NCI-H1092 (cell line): Measurements from ENCODE around the gene NBEAL2.
A peak's percentile ranks its signal among the peaks of the same experiment; 100 is the strongest.

ENCODE experiments used
- DNase-seq: peaks from one replicate; lab custom pipeline; 2025; lab: John Stamatoyannopoulos, UW

The NBEAL2 gene

DNA sequence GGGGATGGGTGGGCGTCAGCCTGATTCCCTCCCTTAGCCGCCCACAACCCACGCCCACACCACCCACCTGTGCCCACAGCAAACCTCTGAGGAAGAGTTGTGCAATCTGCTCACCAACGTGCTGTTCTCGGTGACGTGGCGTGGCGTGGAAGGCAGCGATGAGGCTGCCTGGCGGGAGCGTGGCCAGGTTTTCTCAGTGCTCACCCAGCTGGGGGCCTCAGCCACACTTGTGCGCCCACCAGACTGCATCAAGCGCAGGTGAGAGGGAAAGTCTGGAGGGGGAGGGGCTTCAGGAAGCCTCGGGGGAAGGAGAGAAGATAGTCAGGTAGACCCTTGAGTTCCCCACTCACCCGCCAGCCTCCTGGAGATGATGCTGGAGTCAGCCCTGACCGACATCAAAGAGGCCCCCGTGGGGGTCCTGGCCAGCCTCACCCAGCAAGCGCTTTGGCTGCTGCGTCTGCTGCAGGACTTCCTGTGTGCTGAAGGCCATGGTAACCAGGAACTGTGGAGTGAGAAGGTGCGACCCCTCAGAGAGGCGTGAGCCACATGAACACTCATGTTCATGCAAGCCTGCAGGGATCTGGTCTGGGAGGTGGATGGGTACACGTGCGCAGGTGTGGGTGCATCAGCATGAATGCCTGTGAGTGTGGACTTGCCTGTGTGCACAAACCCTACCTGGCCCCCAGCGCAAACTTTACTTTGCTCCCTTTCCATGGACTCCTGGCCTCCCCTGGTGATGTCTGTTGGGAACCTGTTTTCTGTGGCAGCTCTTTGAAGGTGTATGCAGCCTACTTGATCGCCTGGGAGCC, 21.7 kb downstream of the NBEAL2 start:
- DNase-seq, result no peak

DNA sequence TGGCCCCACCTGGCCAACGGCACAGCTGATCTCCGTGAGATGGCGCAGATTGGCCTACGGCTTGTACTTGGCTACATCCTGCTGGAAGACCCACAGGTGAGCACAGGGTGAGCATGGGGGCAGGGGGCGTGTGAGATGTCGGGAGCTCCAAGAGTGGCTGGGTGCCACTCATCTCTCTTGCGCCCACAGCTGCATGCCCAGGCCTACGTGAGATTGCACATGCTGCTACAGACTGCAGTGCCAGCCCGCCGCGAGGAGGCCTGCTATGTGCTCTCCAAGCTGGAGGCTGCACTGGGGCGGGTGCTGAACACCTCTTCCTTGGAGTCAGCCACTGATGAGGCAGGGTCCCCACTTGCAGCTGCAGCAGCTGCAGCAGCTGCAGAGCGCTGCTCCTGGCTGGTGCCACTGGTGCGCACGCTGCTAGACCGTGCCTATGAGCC, 22.3 kb downstream of the NBEAL2 start:
- DNase-seq, result no peak

DNA sequence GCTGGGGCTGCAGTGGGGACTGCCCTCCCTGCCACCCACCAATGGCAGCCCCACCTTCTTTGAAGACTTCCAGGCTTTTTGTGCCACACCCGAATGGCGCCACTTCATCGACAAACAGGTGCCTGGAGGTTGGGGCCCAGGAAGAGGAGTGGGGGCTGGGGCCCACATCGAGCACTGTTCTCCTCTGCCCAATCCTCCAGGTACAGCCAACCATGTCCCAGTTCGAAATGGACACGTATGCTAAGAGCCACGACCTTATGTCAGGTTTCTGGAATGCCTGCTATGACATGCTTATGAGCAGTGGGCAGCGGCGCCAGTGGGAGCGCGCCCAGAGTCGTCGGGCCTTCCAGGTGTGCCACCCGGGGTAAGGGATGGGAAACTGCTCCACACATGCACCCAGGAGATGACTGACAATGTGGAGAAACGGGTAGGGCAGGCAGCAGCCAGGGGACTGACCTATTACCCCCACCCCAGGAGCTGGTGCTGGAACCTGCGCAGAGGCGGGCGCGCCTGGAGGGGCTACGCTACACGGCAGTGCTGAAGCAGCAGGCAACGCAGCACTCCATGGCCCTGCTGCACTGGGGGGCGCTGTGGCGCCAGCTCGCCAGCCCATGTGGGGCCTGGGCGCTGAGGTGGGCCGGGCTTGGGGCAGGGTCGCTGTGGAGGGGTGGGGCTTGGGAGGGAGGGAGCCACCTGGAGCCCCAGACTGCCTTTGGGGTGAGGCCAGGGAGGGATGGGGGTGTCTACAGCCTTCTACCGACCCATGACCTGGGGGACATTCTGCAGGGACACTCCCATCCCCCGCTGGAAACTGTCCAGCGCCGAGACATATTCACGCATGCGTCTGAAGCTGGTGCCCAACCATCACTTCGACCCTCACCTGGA, 22.9 kb downstream of the NBEAL2 start:
- no peak for DNase-seq

DNA sequence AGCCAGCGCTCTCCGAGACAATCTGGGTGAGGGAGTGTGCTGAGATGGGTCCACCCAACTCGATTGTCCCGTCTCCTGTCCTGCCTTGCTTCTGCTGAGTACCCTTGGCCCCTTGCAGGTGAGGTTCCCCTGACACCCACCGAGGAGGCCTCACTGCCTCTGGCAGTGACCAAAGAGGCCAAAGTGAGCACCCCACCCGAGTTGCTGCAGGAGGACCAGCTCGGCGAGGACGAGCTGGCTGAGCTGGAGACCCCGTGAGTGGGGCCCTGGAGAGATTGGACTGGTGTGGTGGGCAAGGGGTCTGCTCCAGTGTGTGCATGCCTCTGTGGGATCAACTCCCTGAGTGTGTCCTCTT, 23.6 kb downstream of the NBEAL2 start:
- DNase-seq, result no peak

DNA sequence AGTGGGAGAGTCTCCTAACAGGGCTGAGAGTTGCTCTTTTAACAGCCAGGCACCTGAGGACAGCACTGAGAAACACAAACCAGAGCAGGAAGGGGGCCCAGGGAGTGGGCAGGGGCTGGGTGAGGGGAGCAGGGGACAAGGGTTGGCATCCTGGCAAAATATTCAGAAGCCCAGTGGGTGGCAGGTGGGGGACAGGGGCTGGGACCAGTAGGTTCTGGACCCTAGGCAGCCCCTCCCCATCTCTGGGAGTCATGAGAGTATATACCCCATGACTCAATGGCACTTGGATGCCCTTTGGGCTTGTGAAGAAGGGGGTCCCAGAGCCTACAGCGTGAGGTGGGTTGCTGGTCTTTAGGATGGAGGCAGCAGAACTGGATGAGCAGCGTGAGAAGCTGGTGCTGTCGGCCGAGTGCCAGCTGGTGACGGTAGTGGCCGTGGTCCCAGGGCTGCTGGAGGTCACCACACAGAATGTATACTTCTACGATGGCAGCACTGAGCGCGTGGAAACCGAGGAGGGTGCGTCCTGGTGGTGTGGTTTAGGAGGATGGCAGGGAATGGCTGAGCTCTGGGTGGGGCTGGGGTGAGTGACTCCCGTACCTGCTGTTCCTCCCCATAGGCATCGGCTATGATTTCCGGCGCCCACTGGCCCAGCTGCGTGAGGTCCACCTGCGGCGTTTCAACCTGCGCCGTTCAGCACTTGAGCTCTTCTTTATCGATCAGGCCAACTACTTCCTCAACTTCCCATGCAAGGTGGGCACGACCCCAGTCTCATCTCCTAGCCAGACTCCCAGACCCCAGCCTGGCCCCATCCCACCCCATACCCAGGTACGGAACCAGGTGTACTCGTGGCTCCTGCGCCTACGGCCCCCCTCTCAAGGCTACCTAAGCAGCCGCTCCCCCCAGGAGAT, 24.2 kb downstream of the NBEAL2 start:
- DNase-seq, result no peak

DNA sequence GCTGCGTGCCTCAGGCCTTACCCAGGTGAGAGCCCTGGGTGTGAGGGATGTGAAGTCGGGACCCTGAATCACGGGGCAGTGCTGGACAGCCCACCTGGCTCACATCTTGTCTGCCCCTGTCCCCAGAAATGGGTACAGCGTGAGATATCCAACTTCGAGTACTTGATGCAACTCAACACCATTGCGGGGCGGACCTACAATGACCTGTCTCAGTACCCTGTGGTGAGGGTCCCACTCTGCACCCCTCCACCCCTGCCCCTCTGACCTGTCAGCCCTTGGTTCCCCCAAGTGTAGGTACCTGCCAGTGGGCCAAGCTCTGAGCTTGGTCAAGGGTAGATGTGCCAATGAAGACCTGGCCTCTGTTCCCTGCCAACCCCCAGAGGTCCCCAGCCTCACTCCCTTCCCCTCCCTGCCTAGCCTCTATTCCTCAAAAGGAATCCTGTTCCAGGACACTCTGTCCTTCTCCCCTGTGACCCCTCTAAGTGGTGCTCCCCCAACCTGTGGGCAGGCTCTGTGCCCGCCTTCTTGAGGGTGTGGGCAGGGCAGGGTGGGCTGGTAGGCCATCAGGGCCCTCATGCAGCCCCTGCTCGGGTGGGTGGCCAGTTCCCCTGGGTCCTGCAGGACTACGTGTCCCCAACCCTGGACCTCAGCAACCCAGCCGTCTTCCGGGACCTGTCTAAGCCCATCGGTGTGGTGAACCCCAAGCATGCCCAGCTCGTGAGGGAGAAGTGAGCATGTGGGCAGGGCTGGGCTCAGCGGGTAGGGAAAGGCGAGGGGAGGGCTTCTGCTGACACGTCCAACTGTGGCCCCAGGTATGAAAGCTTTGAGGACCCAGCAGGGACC, 25.1 kb downstream of the NBEAL2 start:
- no peak for DNase-seq

DNA sequence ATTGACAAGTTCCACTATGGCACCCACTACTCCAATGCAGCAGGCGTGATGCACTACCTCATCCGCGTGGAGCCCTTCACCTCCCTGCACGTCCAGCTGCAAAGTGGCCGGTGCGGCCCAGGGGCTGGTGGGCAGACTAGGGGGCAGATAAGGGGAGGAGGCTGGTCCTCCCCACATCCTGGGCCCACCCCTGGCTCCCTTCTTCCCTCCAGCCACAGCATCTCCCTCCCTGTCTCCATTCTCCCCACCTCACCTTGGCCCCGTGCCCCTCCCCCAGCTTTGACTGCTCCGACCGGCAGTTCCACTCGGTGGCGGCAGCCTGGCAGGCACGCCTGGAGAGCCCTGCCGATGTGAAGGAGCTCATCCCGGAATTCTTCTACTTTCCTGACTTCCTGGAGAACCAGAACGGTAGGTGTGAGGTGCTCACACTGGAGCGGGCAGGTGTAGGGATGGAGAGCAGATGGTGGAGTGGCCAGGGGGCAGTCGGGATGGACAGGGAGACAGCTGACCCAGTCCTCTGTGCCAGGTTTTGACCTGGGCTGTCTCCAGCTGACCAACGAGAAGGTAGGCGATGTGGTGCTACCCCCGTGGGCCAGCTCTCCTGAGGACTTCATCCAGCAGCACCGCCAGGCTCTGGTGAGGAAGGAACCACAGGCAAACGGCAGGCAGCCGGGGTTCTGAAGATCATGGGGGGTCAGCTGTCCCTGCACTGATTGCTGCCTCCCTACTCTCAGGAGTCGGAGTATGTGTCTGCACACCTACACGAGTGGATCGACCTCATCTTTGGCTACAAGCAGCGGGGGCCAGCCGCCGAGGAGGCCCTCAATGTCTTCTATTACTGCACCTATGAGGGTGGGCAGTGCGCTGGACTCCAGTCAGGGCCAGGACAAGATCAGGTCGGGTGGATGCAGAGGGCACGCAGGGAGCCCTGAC, 26.0 kb downstream of the NBEAL2 start:
- DNase-seq, result no peak

DNA sequence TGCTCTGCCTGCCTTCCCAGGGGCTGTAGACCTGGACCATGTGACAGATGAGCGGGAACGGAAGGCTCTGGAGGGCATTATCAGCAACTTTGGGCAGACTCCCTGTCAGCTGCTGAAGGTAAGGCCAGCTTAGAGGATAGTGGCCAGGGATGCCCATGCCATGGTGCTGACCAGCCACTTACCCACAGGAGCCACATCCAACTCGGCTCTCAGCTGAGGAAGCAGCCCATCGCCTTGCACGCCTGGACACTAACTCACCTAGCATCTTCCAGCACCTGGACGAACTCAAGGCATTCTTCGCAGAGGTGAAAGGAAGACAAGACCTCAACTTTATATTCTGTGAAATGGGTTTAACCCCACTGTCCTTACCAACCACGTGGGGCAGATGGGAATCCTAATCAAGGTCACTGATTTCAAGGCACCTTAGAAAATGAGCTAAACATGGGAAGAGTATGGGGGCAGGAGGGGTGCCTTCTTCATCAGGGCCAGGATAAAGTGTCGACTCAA, 26.7 kb downstream of the NBEAL2 start:
- DNase-seq, result no peak

DNA sequence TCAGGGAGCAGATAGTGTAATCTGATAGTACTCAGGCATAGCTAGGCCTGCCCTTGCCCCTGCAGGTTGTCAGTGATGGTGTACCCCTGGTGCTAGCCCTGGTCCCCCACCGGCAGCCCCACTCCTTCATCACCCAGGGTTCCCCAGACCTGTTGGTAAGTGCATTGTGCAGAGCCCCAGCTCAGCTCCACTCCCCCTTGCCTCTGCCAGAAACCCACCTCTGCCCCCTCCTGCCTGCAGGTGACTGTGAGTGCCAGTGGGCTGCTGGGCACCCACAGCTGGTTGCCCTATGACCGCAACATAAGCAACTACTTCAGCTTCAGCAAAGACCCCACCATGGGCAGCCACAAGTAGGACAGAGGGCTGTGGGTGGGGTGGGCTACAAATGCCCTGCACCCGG, 27.5 kb downstream of the NBEAL2 start:
- DNase-seq, result no peak

DNA sequence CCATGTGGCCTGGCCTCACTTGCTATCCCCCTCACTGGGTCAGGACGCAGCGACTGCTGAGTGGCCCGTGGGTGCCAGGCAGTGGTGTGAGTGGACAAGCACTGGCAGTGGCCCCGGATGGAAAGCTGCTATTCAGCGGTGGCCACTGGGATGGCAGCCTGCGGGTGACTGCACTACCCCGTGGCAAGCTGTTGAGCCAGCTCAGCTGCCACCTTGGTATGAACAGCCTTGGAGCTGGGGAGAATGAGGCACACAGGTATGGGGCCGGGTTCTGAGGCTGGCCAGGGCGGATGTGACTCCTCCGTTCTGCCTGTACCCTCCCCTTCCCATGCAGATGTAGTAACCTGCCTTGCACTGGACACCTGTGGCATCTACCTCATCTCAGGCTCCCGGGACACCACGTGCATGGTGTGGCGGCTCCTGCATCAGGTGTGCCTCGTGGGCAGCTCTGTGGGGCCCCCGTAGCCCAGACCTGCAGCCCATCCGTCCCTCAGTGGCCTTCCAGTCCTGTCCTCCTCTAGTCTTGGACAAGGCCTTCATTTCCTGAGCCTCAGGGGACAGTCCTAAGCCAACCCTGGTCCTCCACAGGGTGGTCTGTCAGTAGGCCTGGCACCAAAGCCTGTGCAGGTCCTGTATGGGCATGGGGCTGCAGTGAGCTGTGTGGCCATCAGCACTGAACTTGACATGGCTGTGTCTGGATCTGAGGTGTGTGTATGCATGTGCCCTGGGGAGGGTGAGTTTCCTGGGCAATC, 28.2 kb downstream of the NBEAL2 start:
- DNase-seq, result no peak

DNA sequence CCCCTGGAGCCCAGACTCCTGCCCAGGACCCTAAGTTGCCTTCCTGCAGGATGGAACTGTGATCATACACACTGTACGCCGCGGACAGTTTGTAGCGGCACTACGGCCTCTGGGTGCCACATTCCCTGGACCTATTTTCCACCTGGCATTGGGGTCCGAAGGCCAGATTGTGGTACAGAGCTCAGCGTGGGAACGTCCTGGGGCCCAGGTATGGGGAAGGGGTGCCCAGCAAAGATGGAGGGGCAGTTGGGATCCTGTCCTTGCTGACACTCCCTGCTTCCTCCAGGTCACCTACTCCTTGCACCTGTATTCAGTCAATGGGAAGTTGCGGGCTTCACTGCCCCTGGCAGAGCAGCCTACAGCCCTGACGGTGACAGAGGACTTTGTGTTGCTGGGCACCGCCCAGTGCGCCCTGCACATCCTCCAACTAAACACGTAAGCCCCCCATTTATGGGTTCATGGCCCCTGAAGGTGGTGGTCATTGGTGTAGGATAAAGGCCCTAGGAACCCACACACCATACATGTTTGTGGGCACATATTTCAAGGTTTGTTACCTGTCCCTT, 28.8 kb downstream of the NBEAL2 start:
- DNase-seq, result no peak

DNA sequence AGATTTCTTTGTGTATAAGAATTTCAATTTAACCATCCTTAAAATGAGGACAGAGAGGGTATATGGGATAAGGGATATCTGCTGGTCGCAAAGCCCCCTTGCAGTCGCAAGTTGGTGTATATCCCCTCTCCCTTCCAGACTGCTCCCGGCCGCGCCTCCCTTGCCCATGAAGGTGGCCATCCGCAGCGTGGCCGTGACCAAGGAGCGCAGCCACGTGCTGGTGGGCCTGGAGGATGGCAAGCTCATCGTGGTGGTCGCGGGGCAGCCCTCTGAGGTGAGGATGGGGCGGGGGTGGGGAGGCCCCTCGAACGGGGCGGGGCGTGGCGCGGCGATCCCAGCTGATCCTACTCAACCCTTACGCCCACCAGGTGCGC, 29.4 kb downstream of the NBEAL2 start:
- no peak for DNase-seq

DNA sequence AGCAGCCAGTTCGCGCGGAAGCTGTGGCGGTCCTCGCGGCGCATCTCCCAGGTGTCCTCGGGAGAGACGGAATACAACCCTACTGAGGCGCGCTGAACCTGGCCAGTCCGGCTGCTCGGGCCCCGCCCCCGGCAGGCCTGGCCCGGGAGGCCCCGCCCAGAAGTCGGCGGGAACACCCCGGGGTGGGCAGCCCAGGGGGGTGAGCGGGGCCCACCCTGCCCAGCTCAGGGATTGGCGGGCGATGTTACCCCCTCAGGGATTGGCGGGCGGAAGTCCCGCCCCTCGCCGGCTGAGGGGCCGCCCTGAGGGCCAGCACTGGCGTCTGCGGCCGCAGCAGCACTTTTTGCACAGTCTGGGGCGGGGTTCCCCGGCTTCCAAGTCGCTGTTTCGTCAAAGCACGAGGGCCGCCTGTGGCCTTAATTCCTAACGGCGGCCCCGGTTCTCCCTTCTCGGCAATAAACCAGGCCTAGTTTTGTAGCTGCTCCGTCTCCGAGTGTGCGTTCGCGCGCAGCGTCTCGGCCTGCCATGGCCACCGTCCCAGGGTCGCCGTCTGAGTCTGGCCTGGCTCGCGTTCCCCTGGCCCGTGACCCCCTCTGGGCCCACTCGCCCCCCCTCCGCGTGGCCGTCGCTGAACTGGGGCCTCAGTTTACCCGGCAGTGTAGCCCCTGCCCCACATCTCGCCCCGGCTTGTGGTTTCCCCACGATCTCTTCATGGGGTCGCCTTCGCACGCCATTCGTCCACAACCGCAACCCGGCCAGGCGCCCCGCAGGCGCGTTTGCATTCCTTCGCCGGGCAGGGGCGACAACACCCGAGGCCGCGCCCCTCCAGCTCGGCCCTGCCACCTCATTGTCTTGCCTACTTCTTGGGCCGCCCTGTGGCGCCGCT, 30.0 kb downstream of the NBEAL2 start:
- peak; percentile 79 for DNase-seq

DNA sequence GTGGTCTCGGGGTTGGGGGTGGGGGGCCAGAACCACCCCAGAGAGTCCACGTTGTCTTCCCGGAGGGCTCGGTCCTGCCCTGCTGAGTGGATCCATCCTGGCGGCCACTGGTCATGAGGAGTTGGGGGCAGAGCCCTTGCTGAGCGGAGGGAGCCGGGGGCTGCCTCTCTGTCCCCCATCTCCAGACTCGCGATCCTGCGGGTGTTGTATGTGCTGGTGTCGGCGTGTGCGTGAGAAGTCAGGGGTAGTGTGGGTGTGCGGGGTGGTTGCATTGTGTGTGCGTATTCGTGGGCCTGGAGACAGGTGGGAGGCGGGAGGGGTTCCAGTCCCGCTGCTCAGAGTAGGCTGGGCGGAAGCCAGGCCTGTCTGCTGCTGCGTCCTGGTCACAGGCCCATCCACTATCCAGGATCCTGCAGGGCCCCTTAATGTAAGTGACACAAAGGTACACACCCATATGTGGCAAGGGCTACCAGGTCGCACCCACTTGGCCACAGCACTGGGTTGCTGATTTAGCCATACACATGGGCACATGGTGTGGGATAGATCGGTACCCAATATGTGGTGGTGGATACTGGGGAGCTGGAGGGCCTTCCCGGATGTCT, 30.7 kb downstream of the NBEAL2 start:
- DNase-seq, result no peak

DNA sequence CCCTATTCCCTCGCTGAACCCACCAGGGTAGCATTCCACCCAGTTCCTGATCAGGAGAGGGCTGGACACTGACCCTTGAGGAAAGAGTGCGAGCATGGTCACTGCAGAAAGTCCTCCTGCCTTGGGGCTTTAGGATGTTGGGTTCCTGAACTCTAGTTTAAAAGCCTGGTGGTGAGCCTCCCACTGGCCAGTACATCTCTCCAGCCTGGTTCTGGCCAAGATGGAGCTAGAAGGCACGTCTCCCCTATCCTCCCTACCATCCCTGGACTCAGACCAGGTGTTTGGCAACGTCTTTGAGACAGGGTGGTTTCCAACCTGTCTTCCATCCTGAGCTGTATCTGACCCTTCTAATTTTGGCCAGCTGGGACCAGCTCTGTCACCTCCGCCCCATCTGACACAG, 31.4 kb downstream of the NBEAL2 start:
- no peak for DNase-seq

DNA sequence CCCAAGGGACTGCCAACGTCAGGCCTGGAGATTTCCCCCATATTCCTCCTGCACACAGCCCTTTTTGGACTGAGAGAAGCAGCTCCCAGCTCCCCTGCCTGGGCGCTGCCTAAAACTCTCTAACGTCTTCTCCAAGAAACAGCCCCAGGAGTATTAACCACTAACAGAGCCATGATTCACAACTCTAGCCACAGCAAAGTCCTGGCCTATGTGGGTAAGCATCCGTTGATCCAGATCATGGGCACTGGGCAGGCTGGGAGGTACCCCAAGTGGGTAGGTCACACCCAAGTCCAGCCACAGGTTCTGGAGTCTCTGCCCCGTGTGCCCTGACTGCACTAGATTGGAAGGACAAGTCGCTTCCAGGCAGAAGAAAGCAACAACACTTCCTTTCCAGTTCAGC, 31.9 kb downstream of the NBEAL2 start:
- DNase-seq, result no peak
